ENCODE results near the gene POLR3A.

GRCh38 chr10:78058562-78058961, 29.2 kb upstream of the POLR3A start:
- TF ChIP-seq, protein P1, sequence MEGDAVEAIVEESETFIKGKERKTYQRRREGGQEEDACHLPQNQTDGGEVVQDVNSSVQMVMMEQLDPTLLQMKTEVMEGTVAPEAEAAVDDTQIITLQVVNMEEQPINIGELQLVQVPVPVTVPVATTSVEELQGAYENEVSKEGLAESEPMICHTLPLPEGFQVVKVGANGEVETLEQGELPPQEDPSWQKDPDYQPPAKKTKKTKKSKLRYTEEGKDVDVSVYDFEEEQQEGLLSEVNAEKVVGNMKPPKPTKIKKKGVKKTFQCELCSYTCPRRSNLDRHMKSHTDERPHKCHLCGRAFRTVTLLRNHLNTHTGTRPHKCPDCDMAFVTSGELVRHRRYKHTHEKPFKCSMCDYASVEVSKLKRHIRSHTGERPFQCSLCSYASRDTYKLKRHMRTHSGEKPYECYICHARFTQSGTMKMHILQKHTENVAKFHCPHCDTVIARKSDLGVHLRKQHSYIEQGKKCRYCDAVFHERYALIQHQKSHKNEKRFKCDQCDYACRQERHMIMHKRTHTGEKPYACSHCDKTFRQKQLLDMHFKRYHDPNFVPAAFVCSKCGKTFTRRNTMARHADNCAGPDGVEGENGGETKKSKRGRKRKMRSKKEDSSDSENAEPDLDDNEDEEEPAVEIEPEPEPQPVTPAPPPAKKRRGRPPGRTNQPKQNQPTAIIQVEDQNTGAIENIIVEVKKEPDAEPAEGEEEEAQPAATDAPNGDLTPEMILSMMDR (IDR thresholded peaks at IDR 0.05) = no peak
- no peak for TF ChIP-seq POLR2A (IDR thresholded peaks at IDR 0.05)

All from esophagus squamous epithelium (tissue), 4 donors.